Measurements from ENCODE around the gene NPAS3. TPM values are rescaled to one million over a fixed set of nuclear protein-coding genes. Genes with fewer than 3 reads are reported as not detected.

NPAS3 gene
- total RNA-seq, 6 experiments from 2014 or later, result 0.11 to 0.83 (median 0.21) TPM; not detected in 2

DNA sequence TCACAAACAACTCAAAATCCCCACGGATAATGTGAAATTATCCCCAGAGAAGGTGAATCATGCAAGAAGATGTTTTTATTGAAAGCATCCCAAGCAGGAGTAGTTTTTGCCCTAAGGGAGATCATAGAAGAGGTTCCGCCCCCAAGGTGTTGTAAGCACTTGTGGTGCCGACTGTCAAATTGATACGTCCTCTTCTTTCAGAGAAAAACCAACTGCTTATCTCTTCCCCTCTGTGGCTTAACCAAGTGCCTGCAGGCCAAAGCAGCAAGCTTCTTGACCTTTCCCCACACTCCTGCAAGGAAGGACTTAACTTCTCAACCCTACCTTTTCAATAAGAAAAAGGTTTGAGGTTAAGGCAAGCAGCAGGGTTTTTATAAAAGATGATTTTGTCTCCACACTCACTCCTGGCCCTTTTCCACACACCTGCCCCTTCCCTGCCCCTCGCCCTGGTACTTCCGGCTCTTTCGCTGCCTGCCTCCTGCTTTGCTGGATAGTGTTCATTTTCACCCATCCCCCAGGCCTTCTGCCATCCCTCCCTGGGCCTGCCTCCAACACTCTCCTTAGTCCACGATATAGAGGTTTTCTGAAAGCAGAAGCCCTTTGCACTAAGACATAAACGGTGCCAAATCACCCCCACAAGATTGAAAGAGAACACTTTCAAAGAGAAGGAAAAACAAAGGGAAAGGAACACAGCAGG is 897.7 kb downstream of the NPAS3 start:
- no peaks in the 10 kb centered on the region for H3K27me3 ChIP-seq
- intact Hi-C loops (cut with DNase I), result no loop called here
- no peak overlapping the region for H3K27ac ChIP-seq
- no peaks in the 10 kb centered on the region for H3K4me1 ChIP-seq
- 74% methylated on average over 6 of the region's 9 CpGs for WGBS (ENCODE audit: insufficient coverage, low coverage, low lambda C conversion rate, missing lambda C conversion rate)
- no peak overlapping the region for H3K4me3 ChIP-seq
- no peaks in the 10 kb centered on the region for H3K9me3 ChIP-seq
- H3K36me3 ChIP-seq, result no peaks in the 10 kb centered on the region
- ATAC-seq (no peak), DNase-seq (no peak)
- TF ChIP-seq, protein P1, sequence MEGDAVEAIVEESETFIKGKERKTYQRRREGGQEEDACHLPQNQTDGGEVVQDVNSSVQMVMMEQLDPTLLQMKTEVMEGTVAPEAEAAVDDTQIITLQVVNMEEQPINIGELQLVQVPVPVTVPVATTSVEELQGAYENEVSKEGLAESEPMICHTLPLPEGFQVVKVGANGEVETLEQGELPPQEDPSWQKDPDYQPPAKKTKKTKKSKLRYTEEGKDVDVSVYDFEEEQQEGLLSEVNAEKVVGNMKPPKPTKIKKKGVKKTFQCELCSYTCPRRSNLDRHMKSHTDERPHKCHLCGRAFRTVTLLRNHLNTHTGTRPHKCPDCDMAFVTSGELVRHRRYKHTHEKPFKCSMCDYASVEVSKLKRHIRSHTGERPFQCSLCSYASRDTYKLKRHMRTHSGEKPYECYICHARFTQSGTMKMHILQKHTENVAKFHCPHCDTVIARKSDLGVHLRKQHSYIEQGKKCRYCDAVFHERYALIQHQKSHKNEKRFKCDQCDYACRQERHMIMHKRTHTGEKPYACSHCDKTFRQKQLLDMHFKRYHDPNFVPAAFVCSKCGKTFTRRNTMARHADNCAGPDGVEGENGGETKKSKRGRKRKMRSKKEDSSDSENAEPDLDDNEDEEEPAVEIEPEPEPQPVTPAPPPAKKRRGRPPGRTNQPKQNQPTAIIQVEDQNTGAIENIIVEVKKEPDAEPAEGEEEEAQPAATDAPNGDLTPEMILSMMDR (IDR thresholded peaks at IDR 0.05), result no peak
- no peak for TF ChIP-seq POLR2A (IDR thresholded peaks at IDR 0.05)

DNA sequence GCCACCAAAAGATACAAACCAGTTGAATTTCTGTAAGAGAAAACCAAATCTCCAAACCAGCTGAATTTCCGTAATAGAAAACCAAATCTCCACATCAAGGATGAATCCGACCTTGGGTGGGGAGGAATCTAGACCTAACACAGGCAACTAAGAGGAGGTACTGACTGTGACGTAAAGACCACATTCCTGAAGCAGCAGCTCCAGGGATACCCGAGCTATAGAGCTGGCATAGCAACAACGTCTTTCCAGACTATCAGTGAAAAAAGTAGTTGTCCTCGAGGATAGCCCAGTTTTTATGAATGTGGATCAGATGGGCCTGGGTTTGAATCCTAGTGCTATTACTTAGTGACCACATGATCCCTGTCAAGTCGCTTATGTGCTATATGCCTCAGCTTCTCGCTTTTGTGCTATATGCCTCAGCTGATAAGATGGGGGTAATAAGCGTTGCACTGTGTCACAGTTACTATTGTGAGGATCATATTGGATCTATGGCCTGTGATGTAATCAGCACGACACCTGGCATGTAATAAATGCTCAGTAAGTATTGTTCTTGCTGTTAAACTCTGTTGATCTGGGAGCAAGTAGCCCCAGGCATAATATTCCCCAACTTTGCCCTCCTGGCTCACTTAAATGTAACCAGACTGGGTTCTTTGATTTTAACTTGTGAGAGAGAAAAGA is 898.4 kb downstream of the NPAS3 start:
- Histone ChIP-seq H3K27me3 (no peaks in the 10 kb centered on the region), H3K36me3 (no peaks in the 10 kb centered on the region), H3K9me3 (no peaks in the 10 kb centered on the region), H3K4me1 (no peaks in the 10 kb centered on the region), H3K27ac (no peak overlapping the region), H3K4me3 (no peak overlapping the region)
- TF ChIP-seq POLR2A (IDR thresholded peaks at IDR 0.05), result no peak
- TF ChIP-seq, protein P1 (IDR thresholded peaks at IDR 0.05), result no peak
- DNase-seq (no peak), ATAC-seq (no peak)
- intact Hi-C loops (cut with DNase I), result no loop called here
- 73% methylated on average over 7 of the region's 10 CpGs for WGBS (ENCODE audit: insufficient coverage, low coverage, low lambda C conversion rate, missing lambda C conversion rate)

DNA sequence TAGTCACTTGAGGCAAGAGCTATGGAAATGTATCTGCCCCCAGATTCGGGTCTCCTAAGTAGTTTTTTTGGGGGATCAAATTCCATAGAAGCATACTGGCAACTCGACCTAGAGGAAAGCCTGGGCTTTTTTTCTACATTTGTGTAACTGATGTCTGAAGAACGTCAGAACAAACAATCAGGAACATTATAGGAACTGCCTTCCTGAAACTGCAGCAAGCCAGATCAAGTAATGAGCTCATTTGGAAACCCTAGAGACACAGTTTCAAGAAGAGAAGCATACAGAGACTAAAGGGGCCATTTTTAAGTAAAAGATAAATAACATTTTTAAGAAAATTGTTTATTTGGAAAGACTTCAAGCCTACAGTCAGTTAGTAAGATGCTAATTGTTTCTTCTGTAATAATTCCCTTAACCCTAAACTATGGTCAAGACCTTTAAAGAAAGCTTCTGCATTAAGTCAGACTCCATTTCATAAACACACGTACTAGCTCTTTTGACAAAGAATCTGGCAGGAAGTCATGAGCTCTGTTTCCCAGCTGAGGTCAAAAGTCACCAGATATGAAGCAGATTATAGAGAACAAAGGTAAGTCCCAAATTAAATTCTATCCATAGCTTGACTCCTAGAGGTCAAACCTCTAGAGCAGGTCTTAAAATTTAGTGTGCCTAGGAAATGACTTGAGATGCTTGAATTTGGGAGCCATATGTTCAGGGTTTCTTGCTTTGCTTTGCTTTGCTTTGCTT is 899.4 kb downstream of the NPAS3 start:
- intact Hi-C loops (cut with DNase I), result no loop called here
- Histone ChIP-seq H3K36me3 (no peaks in the 10 kb centered on the region), H3K4me3 (no peak overlapping the region), H3K9me3 (no peaks in the 10 kb centered on the region), H3K27me3 (no peaks in the 10 kb centered on the region), H3K4me1 (no peaks in the 10 kb centered on the region), H3K27ac (no peak overlapping the region)
- 46% methylated on average over 4 of the region's 4 CpGs for WGBS (ENCODE audit: insufficient coverage, low coverage, low lambda C conversion rate, missing lambda C conversion rate)
- DNase-seq, result no peak
- peak in 2 of 4 donors; percentile 50 to 72 for ATAC-seq
- TF ChIP-seq, protein P1 (IDR thresholded peaks at IDR 0.05), result no peak
- TF ChIP-seq POLR2A (IDR thresholded peaks at IDR 0.05), result no peak

DNA sequence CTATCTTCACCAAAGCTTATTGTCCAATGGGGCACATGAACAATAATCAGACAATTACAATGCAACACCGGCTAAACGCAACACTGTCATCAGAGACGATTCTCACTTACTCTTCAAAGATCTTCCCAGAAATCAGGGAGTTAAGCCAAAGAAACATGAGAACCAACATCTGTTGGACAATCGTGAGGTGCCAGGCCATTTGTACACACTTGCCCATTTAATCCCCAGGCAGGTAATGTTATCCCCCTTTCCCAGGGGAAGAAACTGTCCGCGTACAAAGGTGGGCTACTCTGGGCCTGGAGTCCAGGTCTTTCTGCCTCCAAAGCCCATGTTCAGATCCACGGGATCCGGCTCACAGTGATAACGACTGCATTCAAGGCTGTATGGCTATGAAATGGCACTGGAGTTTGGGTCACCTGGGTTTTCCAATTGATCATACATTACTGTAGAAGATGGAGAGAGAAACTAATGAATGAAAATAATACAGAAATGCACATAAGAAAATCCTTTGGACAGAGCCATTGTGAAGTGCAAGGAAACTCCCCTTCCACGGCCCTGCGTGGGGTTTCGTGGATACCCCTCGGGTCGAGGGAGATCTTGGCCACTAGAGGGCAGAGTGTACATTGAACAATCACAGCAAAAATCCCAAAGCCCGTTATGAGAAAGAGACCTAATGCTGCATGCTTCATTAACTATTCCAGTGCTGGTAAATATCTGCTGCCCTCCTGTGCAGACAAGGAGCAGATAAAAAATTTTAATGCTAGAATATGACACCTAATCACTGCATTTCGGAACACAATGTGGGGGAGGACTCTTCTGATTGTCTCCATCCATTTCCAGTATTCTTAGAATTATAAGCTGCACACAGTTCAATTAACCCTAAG is 900.8 kb downstream of the NPAS3 start:
- intact Hi-C loops (cut with DNase I), result loop anchor here in 1 of 2 donors (10.0 kb wide), 3 partner anchors 265 to 485 kb away; no protein-coding TSS in a partner anchor
- H3K4me3 ChIP-seq, result no peak overlapping the region
- ATAC-seq (peak; percentile 86 to 92 (median 87)), DNase-seq (peak in 1 of 3 donors; percentile 27)
- no peaks in the 10 kb centered on the region for H3K9me3 ChIP-seq
- 47% methylated on average over 15 of the region's 16 CpGs for WGBS (ENCODE audit: insufficient coverage, low coverage, low lambda C conversion rate, missing lambda C conversion rate)
- no peaks in the 10 kb centered on the region for H3K27me3 ChIP-seq
- H3K27ac ChIP-seq, result no peak overlapping the region
- no peaks in the 10 kb centered on the region for H3K4me1 ChIP-seq
- TF ChIP-seq, protein P1 (IDR thresholded peaks at IDR 0.05), result peak; percentile 67 to 89 (median 84)
- no peak for TF ChIP-seq POLR2A (IDR thresholded peaks at IDR 0.05)
- no peaks in the 10 kb centered on the region for H3K36me3 ChIP-seq
